ENCODE measurements around the gene CENPU.
"Not testable (repeated sequence)": the region's sequence is repeated elsewhere in the genome, so short reads cannot be mapped to it uniquely, and the experiment has no call there.

The CENPU gene

GRCh38 chr4:184740980-184741391 lies 7.1 kb upstream of the CENPU start:
- Histone ChIP-seq H3K4me3 (ENCODE audit: low read depth, low read length) (no peak overlapping the region), H3K79me2 (no peaks in the 10 kb centered on the region), H3K9ac (no peak overlapping the region), H3K9me3 (ENCODE audit: control insufficient read depth, low read length) (no peaks in the 10 kb centered on the region), H3K36me3 (ENCODE audit: control insufficient read depth, insufficient read depth, low read length) (no peaks in the 10 kb centered on the region), H3K4me2 (ENCODE audit: low read length) (no peak overlapping the region), H3K27me3 (ENCODE audit: control insufficient read depth, insufficient read depth, low read length) (no peaks in the 10 kb centered on the region), H3K4me1 (peaks cover 4% of the 10 kb centered on the region), H2AFZ (no peak overlapping the region), H3K27ac (no peak overlapping the region)
- TF ChIP-seq, protein P1, sequence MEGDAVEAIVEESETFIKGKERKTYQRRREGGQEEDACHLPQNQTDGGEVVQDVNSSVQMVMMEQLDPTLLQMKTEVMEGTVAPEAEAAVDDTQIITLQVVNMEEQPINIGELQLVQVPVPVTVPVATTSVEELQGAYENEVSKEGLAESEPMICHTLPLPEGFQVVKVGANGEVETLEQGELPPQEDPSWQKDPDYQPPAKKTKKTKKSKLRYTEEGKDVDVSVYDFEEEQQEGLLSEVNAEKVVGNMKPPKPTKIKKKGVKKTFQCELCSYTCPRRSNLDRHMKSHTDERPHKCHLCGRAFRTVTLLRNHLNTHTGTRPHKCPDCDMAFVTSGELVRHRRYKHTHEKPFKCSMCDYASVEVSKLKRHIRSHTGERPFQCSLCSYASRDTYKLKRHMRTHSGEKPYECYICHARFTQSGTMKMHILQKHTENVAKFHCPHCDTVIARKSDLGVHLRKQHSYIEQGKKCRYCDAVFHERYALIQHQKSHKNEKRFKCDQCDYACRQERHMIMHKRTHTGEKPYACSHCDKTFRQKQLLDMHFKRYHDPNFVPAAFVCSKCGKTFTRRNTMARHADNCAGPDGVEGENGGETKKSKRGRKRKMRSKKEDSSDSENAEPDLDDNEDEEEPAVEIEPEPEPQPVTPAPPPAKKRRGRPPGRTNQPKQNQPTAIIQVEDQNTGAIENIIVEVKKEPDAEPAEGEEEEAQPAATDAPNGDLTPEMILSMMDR (IDR thresholded peaks at IDR 0.05), result no peak

DNA sequence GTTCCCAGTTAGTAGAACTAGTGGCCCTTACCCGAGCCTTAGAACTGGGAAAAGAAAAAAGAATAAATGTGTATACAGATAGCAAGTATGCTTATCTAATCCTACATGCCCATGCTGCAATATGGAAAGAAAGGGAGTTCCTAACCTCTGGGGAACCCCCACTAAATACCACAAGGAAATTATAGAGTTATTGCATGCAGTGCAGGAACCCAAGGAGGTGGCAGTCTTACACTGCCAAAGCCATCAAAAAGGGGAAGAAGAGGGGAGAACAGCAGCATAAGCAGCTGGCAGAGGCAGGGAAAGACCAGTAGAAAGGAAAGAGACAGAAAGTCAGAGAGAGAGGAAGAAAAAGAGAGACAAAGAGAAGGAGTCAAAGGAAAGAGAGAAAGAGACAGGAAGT lies 5.7 kb upstream of the CENPU start:
- not testable (repeated sequence) for H2AFZ ChIP-seq; H3K27me3 ChIP-seq (ENCODE audit: control insufficient read depth, insufficient read depth, low read length); H3K4me3 ChIP-seq (ENCODE audit: low read depth, low read length); H3K79me2 ChIP-seq; H3K4me1 ChIP-seq; H3K9ac ChIP-seq; H3K27ac ChIP-seq; H3K36me3 ChIP-seq (ENCODE audit: control insufficient read depth, insufficient read depth, low read length); H3K9me3 ChIP-seq (ENCODE audit: control insufficient read depth, low read length); H3K4me2 ChIP-seq (ENCODE audit: low read length)

- Histone ChIP-seq H3K79me2 (no peaks in the 10 kb centered on the region), H3K4me2 (ENCODE audit: low read length) (peak overlapping the region; percentile 99), H3K36me3 (ENCODE audit: control insufficient read depth, insufficient read depth, low read length) (no peaks in the 10 kb centered on the region), H3K27me3 (ENCODE audit: control insufficient read depth, insufficient read depth, low read length) (no peaks in the 10 kb centered on the region), H3K4me3 (ENCODE audit: low read depth, low read length) (peak overlapping the region; percentile 84), H3K27ac (peak overlapping the region; percentile 33), H2AFZ (peak overlapping the region; percentile 94), H3K9ac (no peak overlapping the region), H3K4me1 (no peaks in the 10 kb centered on the region), H3K9me3 (ENCODE audit: control insufficient read depth, low read length) (no peaks in the 10 kb centered on the region)
- TF ChIP-seq, protein P1 (IDR thresholded peaks at IDR 0.05), result no peak
Observed at GRCh38 chr4:184734758-184735157, 862 bp upstream of the CENPU start.

DNA sequence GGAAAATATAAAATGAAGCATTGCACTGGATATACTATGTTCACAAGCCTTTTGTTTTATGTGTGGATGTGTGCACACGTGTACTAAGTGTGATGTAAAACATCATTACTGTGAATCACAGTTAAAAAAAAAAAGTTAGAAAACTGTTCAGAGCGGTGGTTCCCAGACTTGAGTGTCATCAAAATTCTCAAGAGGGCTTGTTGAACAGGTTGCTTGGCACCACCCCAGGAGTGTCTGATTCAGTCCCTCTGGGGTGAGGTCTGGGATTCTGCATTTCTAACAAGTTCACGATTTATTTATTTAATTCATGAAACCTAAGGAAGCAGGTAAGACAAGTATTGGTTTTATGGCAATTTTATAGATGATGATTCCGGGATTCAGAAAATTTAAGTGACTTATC lies 1.8 kb downstream of the CENPU start:
- H2AFZ ChIP-seq, result no peak overlapping the region
- no peaks in the 10 kb centered on the region for H3K4me1 ChIP-seq
- no peak overlapping the region for H3K4me3 ChIP-seq (ENCODE audit: low read depth, low read length)
- no peak overlapping the region for H3K4me2 ChIP-seq (ENCODE audit: low read length)
- H3K9ac ChIP-seq, result no peak overlapping the region
- H3K9me3 ChIP-seq (ENCODE audit: control insufficient read depth, low read length), result no peaks in the 10 kb centered on the region
- H3K27ac ChIP-seq, result no peak overlapping the region
- H3K36me3 ChIP-seq (ENCODE audit: control insufficient read depth, insufficient read depth, low read length), result no peaks in the 10 kb centered on the region
- H3K27me3 ChIP-seq (ENCODE audit: control insufficient read depth, insufficient read depth, low read length), result no peaks in the 10 kb centered on the region
- TF ChIP-seq, protein P1 (IDR thresholded peaks at IDR 0.05), result no peak
- no peaks in the 10 kb centered on the region for H3K79me2 ChIP-seq

- Histone ChIP-seq H3K9ac (no peak overlapping the region), H3K4me1 (no peaks in the 10 kb centered on the region), H2AFZ (no peak overlapping the region), H3K79me2 (no peaks in the 10 kb centered on the region), H3K36me3 (ENCODE audit: control insufficient read depth, insufficient read depth, low read length) (no peaks in the 10 kb centered on the region), H3K27me3 (ENCODE audit: control insufficient read depth, insufficient read depth, low read length) (no peaks in the 10 kb centered on the region), H3K4me3 (ENCODE audit: low read depth, low read length) (no peak overlapping the region), H3K27ac (no peak overlapping the region), H3K4me2 (ENCODE audit: low read length) (no peak overlapping the region), H3K9me3 (ENCODE audit: control insufficient read depth, low read length) (no peaks in the 10 kb centered on the region)
- TF ChIP-seq, protein P1 (IDR thresholded peaks at IDR 0.05), result no peak
Observed at GRCh38 chr4:184731056-184731455, 2.8 kb downstream of the CENPU start.

Data from parathyroid adenoma (tissue), 2 donors.